DND-41 (cell line): ENCODE measurements around the gene SLC52A3.

Source experiments
- ATAC-seq: fragments of 200-7000 bp; cut with Tn5 transposase; 3 replicates; pipeline ENCODE4 v1.9.1; 2021; ENCODE audit warnings: low read depth; ENCODE audit not compliant: insufficient read depth
- DNase-seq: peaks from one replicate; pipeline ENCODE4 v3.0.0-alpha.2; 2020
- H2AFZ ChIP-seq: 2 replicates; pipeline ENCODE4 v1.6.0; 2012; ENCODE audit warnings: low read depth, low read length
- H3K27ac ChIP-seq: 2 replicates; pipeline ENCODE4 v1.5.1; 2012; ENCODE audit warnings: low read length, inconsistent platforms
- H3K27me3 ChIP-seq: fragments of 200-600 bp; sonication (generic); 2 replicates; pipeline ENCODE4 v1.6.0; 2012; ENCODE audit warnings: low read length, mild to moderate bottlenecking, inconsistent platforms; ENCODE audit not compliant: insufficient read depth, poor library complexity
- H3K36me3 ChIP-seq: 2 replicates; pipeline ENCODE4 v1.5.1; 2012; ENCODE audit warnings: low read length, inconsistent platforms; ENCODE audit not compliant: insufficient read depth
- H3K4me1 ChIP-seq: 2 replicates; pipeline ENCODE4 v1.5.1; 2012; ENCODE audit warnings: mild to moderate bottlenecking, low read length; ENCODE audit not compliant: insufficient read depth
- H3K4me2 ChIP-seq: 2 replicates; pipeline ENCODE4 v1.6.0; 2012; ENCODE audit warnings: mild to moderate bottlenecking, moderate library complexity, low read length, inconsistent platforms; ENCODE audit not compliant: insufficient read depth
- H3K4me3 ChIP-seq, 2 experiments: fragments of 200-600 bp in 1 of 2; shearing (Covaris generic) in 1 of 2; 2 replicates each; pipeline ENCODE4 v1.5.1; 2012 to 2016; ENCODE audit warnings: inconsistent platforms in 2 of 2, low read length in 2 of 2, mild to moderate bottlenecking in 2 of 2, low read depth in 1 of 2, moderate library complexity in 1 of 2
- H3K79me2 ChIP-seq: 2 replicates; pipeline ENCODE4 v1.6.0; 2012; ENCODE audit warnings: low read length, inconsistent platforms; ENCODE audit not compliant: insufficient read depth
- H3K9ac ChIP-seq: 2 replicates; pipeline ENCODE4 v1.6.0; 2012; ENCODE audit warnings: low read depth, mild to moderate bottlenecking, inconsistent platforms, low read length, moderate library complexity
- H3K9me3 ChIP-seq: 2 replicates; pipeline ENCODE4 v1.5.1; 2012; ENCODE audit warnings: low read length, moderate library complexity, mild to moderate bottlenecking, inconsistent platforms; ENCODE audit not compliant: insufficient read depth, severe bottlenecking
- H4K20me1 ChIP-seq: 2 replicates; pipeline ENCODE4 v1.6.0; 2012; ENCODE audit warnings: low read length; ENCODE audit not compliant: insufficient read depth
- EZH2 ChIP-seq: IDR thresholded peaks from 3 replicates; pipeline ENCODE4 v1.6.1; 2012; ENCODE audit warnings: borderline replicate concordance, low read depth, mild to moderate bottlenecking, moderate library complexity, low read length, inconsistent platforms; ENCODE audit not compliant: severe bottlenecking
- TF ChIP-seq, protein P1 (sequence below): IDR thresholded peaks from 2 replicates; pipeline ENCODE4 v1.5.1; 2012; ENCODE audit warnings: borderline replicate concordance, low read length, moderate library complexity, mild to moderate bottlenecking; ENCODE audit not compliant: poor library complexity, severe bottlenecking; ENCODE audit errors: extremely low read depth

Gene SLC52A3

GRCh38 chr20:761418-762381 lies 6.6 kb downstream of the SLC52A3 start:
- DNase-seq (no peak), ATAC-seq (no peak)
- Histone ChIP-seq H3K27ac (no peak overlapping the region), H3K27me3 (peaks cover 4% of the 10 kb centered on the region), H3K4me1 (no peaks in the 10 kb centered on the region), H3K9ac (no peak overlapping the region), H3K36me3 (no peaks in the 10 kb centered on the region), H3K9me3 (no peaks in the 10 kb centered on the region), H3K4me2 (no peak overlapping the region), H4K20me1 (no peaks in the 10 kb centered on the region), H3K4me3 (no peak overlapping the region), H2AFZ (no peak overlapping the region), H3K79me2 (no peaks in the 10 kb centered on the region)
- TF ChIP-seq EZH2 = no peak
- TF ChIP-seq, protein P1, sequence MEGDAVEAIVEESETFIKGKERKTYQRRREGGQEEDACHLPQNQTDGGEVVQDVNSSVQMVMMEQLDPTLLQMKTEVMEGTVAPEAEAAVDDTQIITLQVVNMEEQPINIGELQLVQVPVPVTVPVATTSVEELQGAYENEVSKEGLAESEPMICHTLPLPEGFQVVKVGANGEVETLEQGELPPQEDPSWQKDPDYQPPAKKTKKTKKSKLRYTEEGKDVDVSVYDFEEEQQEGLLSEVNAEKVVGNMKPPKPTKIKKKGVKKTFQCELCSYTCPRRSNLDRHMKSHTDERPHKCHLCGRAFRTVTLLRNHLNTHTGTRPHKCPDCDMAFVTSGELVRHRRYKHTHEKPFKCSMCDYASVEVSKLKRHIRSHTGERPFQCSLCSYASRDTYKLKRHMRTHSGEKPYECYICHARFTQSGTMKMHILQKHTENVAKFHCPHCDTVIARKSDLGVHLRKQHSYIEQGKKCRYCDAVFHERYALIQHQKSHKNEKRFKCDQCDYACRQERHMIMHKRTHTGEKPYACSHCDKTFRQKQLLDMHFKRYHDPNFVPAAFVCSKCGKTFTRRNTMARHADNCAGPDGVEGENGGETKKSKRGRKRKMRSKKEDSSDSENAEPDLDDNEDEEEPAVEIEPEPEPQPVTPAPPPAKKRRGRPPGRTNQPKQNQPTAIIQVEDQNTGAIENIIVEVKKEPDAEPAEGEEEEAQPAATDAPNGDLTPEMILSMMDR = no peak

GRCh38 chr20:760751-761417 lies 7.4 kb downstream of the SLC52A3 start:
- no peak for TF ChIP-seq EZH2
- TF ChIP-seq, protein P1 = peak; percentile 78
- no peak for DNase-seq
- Histone ChIP-seq H4K20me1 (no peaks in the 10 kb centered on the region), H3K4me3 (no peak overlapping the region), H2AFZ (no peak overlapping the region), H3K9me3 (no peaks in the 10 kb centered on the region), H3K4me1 (no peaks in the 10 kb centered on the region), H3K36me3 (no peaks in the 10 kb centered on the region), H3K4me2 (no peak overlapping the region), H3K9ac (no peak overlapping the region), H3K27me3 (peaks cover 4% of the 10 kb centered on the region), H3K79me2 (no peaks in the 10 kb centered on the region), H3K27ac (no peak overlapping the region)
- no peak for ATAC-seq

DNA sequence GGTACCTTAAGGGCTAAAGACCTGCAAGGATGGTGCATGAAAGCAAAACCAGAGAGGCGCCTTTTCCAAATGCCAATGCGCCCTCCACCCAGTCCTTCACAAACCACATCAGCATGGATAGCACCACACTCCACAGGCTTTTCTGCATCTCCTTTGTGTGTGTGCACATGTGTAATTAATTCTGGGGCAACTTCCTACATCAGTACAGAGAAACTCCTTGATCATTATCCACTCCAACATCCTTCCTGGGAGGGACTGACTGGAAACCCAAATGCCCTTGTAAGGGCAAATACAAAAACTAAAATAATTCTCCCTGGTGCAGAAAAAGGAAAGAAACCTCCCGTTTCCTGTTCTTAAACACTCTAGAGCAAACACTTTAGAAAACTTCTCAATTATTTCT lies 10.8 kb downstream of the SLC52A3 start:
- Histone ChIP-seq H2AFZ (no peak overlapping the region), H3K27me3 (peaks cover 4% of the 10 kb centered on the region), H3K4me1 (no peaks in the 10 kb centered on the region), H3K9me3 (no peaks in the 10 kb centered on the region), H3K4me3 (no peak overlapping the region), H3K9ac (no peak overlapping the region), H3K27ac (no peak overlapping the region), H4K20me1 (no peaks in the 10 kb centered on the region), H3K36me3 (no peaks in the 10 kb centered on the region), H3K4me2 (no peak overlapping the region), H3K79me2 (no peaks in the 10 kb centered on the region)
- ATAC-seq = no peak
- TF ChIP-seq EZH2 = no peak
- TF ChIP-seq, protein P1 = no peak
- DNase-seq = no peak
